Neural progenitor cell (in vitro differentiated cells): ENCODE results near the gene ASNS. TPM values are rescaled to one million over a fixed set of nuclear protein-coding genes. Genes with fewer than 3 reads are reported as not detected.
A peak's percentile ranks its signal among the peaks of the same experiment; 100 is the strongest.

ENCODE experiments used
- DNase-seq: peaks from one replicate; pipeline ENCODE4 v3.0.0-alpha.2; 2016; ENCODE audit warnings: low spot score
- H2AFZ ChIP-seq: fragments of 200-600 bp; sonication (generic); replicated peaks from 2 replicates; pipeline ENCODE4 v1.6.1; 2016; ENCODE audit warnings: antibody characterized with exemption
- H3F3A ChIP-seq: fragments of 200-600 bp; sonication (generic); 2 replicates; pipeline ENCODE4 v1.6.1; 2016; ENCODE audit warnings: antibody characterized with exemption, low read depth
- H3K27ac ChIP-seq: fragments of 200-600 bp; sonication (generic); 2 replicates; pipeline ENCODE4 v1.5.1; 2016; ENCODE audit warnings: mild to moderate bottlenecking
- H3K27me3 ChIP-seq: fragments of 200-600 bp; sonication (generic); 2 replicates; pipeline ENCODE4 v1.6.1; 2016; ENCODE audit warnings: mild to moderate bottlenecking, moderate library complexity
- H3K36me3 ChIP-seq: fragments of 200-600 bp; sonication (generic); 2 replicates; pipeline ENCODE4 v1.5.1; 2016
- H3K4me1 ChIP-seq: fragments of 200-600 bp; sonication (generic); 2 replicates; pipeline ENCODE4 v1.6.1; 2016; ENCODE audit warnings: mixed run types
- H3K4me2 ChIP-seq: fragments of 200-600 bp; sonication (generic); 2 replicates; pipeline ENCODE4 v1.6.1; 2016
- H3K4me3 ChIP-seq: fragments of 200-600 bp; sonication (generic); 2 replicates; pipeline ENCODE4 v1.5.1; 2016
- H3K79me2 ChIP-seq: fragments of 200-600 bp; sonication (generic); 2 replicates; pipeline ENCODE4 v1.6.1; 2016; ENCODE audit warnings: low read depth
- H3K9ac ChIP-seq: fragments of 200-600 bp; sonication (generic); 2 replicates; pipeline ENCODE4 v1.6.1; 2016
- H3K9me3 ChIP-seq: fragments of 200-600 bp; sonication (generic); 2 replicates; pipeline ENCODE4 v1.5.1; 2016; ENCODE audit warnings: low read depth
- H4K20me1 ChIP-seq: fragments of 200-600 bp; sonication (generic); 2 replicates; pipeline ENCODE4 v1.6.1; 2016; ENCODE audit warnings: low read depth
- H3K27ac Mint-ChIP-seq: 3 replicates; pipeline ENCODE4 v1.8.0; 2021; ENCODE audit warnings: mixed read lengths
- H3K27me3 Mint-ChIP-seq: 2 replicates; pipeline ENCODE4 v1.8.0; 2022; ENCODE audit warnings: low read depth, mild to moderate bottlenecking, inconsistent platforms, moderate library complexity, mixed read lengths; ENCODE audit not compliant: insufficient read depth
- H3K36me3 Mint-ChIP-seq: 3 replicates; pipeline ENCODE4 v1.8.0; 2021; ENCODE audit warnings: mixed read lengths
- H3K4me1 Mint-ChIP-seq: 3 replicates; pipeline ENCODE4 v1.8.0; 2021; ENCODE audit warnings: mixed read lengths
- H3K4me3 Mint-ChIP-seq: 3 replicates; pipeline ENCODE4 v1.8.0; 2021; ENCODE audit warnings: mild to moderate bottlenecking, moderate library complexity, mixed read lengths
- H3K9me3 Mint-ChIP-seq: 3 replicates; pipeline ENCODE4 v1.8.0; 2020; ENCODE audit warnings: mixed read lengths
- EZH2 ChIP-seq: fragments of 200-600 bp; sonication (generic); IDR thresholded peaks from 2 replicates; pipeline ENCODE4 v1.6.1; 2017; ENCODE audit warnings: antibody characterized with exemption, mild to moderate bottlenecking, moderate library complexity
- EZH2phosphoT487 ChIP-seq: fragments of 200-600 bp; sonication (generic); IDR thresholded peaks from 2 replicates; pipeline ENCODE4 v1.6.1; 2017; ENCODE audit warnings: antibody characterized with exemption
- total RNA-seq: library from RNA; depleted of rRNA; stranded (reverse); fragments of >200 nt; gene quantifications from 2 replicates; pipeline ENCODE4 v1.2.3, GENCODE V29; 2015; ENCODE audit warnings: low replicate concordance
- TF ChIP-seq, protein P1 (sequence below): fragments of 200-600 bp; sonication (generic); IDR thresholded peaks from 2 replicates; pipeline ENCODE4 v1.5.1; 2017; ENCODE audit warnings: antibody characterized with exemption, mild to moderate bottlenecking

Gene ASNS
- total RNA-seq, 1 donor from 2014 or later = 33.3 TPM

DNA sequence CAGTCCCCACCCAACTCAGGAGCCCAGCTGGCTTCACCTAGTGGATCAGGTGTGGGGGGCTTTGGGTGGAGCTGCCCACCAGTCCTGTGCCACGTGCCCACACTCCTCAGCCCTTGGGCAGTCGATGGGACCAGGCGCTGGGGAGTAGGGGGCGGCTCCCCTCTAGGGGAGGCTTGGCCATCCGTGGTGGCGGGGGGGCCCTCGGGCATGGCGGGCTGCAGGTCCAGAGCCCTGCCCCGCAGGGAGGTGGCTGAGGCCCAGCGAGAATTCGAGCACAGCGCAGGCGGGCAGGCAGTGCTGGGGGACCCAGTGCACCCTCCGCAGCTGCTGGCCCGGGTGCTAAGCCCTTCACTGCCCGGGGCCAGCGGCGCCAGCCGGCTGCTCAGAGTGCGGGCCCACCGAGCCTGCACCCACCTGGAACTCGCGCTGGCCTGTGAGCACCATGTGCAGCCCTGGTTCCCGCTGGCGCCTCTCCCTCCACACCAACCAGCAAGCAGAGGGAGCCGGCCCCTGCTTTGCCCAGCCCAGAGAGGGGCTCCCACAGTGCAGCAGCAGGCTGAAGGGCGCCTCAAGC is 29.3 kb downstream of the ASNS start:
- Mint-ChIP-seq H3K27me3 (peaks cover 3% of the 10 kb centered on the region), H3K36me3 (no peaks in the 10 kb centered on the region), H3K27ac (no peak overlapping the region), H3K4me1 (no peaks in the 10 kb centered on the region), H3K4me3 (no peak overlapping the region), H3K9me3 (peaks cover 5% of the 10 kb centered on the region)
- Histone ChIP-seq H4K20me1 (no peaks in the 10 kb centered on the region), H3K36me3 (no peaks in the 10 kb centered on the region), H3K4me3 (no peak overlapping the region), H3K9me3 (peaks cover 3% of the 10 kb centered on the region), H3K79me2 (no peaks in the 10 kb centered on the region), H3K27me3 (no peaks in the 10 kb centered on the region), H3K9ac (no peak overlapping the region), H3K27ac (no peak overlapping the region), H2AFZ (no peak overlapping the region), H3K4me2 (no peak overlapping the region), H3F3A (no peaks in the 10 kb centered on the region), H3K4me1 (no peaks in the 10 kb centered on the region)
- DNase-seq = no peak
- TF ChIP-seq EZH2 (no peak), EZH2phosphoT487 (no peak)
- TF ChIP-seq, protein P1, sequence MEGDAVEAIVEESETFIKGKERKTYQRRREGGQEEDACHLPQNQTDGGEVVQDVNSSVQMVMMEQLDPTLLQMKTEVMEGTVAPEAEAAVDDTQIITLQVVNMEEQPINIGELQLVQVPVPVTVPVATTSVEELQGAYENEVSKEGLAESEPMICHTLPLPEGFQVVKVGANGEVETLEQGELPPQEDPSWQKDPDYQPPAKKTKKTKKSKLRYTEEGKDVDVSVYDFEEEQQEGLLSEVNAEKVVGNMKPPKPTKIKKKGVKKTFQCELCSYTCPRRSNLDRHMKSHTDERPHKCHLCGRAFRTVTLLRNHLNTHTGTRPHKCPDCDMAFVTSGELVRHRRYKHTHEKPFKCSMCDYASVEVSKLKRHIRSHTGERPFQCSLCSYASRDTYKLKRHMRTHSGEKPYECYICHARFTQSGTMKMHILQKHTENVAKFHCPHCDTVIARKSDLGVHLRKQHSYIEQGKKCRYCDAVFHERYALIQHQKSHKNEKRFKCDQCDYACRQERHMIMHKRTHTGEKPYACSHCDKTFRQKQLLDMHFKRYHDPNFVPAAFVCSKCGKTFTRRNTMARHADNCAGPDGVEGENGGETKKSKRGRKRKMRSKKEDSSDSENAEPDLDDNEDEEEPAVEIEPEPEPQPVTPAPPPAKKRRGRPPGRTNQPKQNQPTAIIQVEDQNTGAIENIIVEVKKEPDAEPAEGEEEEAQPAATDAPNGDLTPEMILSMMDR = no peak

DNA sequence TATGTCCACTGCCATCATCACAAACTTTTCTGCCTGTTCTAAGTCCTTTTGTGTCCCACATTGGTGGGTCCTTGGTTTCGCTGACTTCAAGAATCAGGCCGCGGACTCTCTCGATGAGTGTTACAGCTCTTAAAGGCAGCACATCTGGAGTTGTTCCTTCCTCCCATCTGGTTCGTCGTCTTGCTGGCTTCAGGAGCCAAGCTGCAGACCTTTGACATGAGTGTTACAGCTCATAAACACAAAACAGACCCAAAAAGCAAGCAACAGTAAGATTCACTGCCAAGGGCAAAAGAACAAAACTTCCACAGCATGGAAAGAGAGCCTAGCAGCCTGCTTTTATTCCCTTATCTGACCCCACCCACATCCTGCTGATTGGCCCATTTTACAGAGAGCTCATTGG is 30.2 kb downstream of the ASNS start:
- no peaks in the 10 kb centered on the region for H3K4me1 ChIP-seq
- no peak overlapping the region for H3K27ac Mint-ChIP-seq
- no peaks in the 10 kb centered on the region for H3K36me3 Mint-ChIP-seq
- peaks cover 6% of the 10 kb centered on the region for H3K27me3 Mint-ChIP-seq
- no peak overlapping the region for H3K4me2 ChIP-seq
- no peak overlapping the region for H3K4me3 Mint-ChIP-seq
- H3K9me3 ChIP-seq = peaks cover 3% of the 10 kb centered on the region
- no peaks in the 10 kb centered on the region for H4K20me1 ChIP-seq
- H3K9me3 Mint-ChIP-seq = peaks cover 5% of the 10 kb centered on the region
- no peak overlapping the region for H3K9ac ChIP-seq
- no peak overlapping the region for H2AFZ ChIP-seq
- H3F3A ChIP-seq = no peaks in the 10 kb centered on the region
- H3K79me2 ChIP-seq = no peaks in the 10 kb centered on the region
- TF ChIP-seq EZH2 (no peak), EZH2phosphoT487 (no peak)
- TF ChIP-seq, protein P1 = no peak
- no peak overlapping the region for H3K4me3 ChIP-seq
- DNase-seq = no peak
- H3K27ac ChIP-seq = no peak overlapping the region
- no peaks in the 10 kb centered on the region for H3K27me3 ChIP-seq
- no peaks in the 10 kb centered on the region for H3K36me3 ChIP-seq
- H3K4me1 Mint-ChIP-seq = no peaks in the 10 kb centered on the region

DNA sequence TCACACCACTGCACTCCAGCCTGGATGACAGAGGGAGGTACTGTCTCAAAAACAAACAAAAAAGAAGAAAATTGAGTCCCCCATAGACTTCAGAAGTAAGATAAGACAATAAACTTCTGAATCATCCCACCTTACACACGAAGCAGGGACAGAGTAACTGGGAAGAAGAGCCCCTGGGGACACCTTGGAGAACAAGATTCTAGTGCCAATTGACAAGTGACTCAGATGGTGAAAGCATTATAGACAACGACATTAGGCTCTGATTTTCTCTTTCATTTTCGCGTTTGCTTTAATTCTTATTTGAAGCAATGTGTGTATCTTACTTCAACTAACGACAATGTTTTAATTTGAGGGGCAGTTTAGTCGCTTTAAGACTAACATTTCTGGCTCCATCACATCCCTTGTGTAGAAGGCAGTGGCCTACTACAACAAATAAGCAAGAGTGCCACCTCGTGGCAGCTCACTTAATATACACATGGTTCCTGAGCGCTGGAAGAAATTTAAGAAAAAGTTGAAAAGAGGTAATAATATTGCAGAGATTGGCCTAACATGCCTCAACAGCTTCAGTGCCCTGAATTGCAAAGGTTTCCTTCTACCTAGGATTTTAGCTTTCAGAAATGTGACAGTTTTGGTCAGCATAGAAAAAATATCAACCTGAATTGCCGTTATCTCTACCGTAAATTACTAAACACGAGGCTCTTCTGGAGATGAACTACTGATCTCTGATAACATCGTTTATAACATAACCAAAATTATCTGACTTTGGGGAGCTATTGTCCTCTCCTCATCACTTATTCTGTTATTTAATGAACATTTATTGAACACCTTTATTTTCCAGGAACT is 36.7 kb downstream of the ASNS start:
- Mint-ChIP-seq H3K27ac (no peak overlapping the region), H3K9me3 (no peaks in the 10 kb centered on the region), H3K36me3 (no peaks in the 10 kb centered on the region), H3K27me3 (peaks cover 2% of the 10 kb centered on the region), H3K4me1 (no peaks in the 10 kb centered on the region), H3K4me3 (no peak overlapping the region)
- Histone ChIP-seq H3K27ac (no peak overlapping the region), H3K9me3 (no peaks in the 10 kb centered on the region), H2AFZ (peak overlapping the region; percentile 70), H3F3A (no peaks in the 10 kb centered on the region), H3K9ac (no peak overlapping the region), H4K20me1 (no peaks in the 10 kb centered on the region), H3K79me2 (no peaks in the 10 kb centered on the region), H3K36me3 (no peaks in the 10 kb centered on the region), H3K4me1 (no peaks in the 10 kb centered on the region), H3K4me2 (no peak overlapping the region), H3K4me3 (no peak overlapping the region), H3K27me3 (no peaks in the 10 kb centered on the region)
- DNase-seq = peak; percentile 87
- TF ChIP-seq, protein P1 = peak; percentile 84
- no peak for TF ChIP-seq EZH2phosphoT487
